ENCODE measurements around the gene ITFG2.

DNA sequence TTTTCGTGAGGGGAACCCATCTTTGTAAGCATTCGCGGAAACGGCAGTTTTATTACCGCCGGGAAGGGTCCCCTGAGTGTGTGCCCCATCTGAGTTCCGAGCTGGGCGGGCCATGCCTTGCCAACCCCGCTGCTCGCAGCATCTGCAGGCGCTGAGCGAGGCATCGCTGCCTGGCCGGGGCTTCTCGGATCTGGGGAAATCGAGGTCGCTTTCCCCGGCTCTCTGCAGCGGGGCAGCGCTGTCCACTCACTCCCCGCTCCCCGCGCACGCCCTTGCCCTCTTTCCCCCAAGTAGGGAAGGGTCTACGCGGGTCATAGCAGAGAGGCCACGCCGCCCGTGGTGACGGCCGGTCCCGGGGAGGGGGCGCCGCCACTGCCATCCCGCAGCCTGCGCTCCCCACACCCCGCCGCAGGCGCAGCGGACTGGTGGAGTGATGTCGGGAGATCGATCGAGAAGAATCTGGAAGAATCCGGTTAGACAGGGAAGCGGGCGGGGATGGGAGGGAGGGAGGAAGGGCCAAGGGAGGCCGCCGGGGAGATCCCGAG is 18.2 kb upstream of the ITFG2 start:
- TF ChIP-seq, protein P1, sequence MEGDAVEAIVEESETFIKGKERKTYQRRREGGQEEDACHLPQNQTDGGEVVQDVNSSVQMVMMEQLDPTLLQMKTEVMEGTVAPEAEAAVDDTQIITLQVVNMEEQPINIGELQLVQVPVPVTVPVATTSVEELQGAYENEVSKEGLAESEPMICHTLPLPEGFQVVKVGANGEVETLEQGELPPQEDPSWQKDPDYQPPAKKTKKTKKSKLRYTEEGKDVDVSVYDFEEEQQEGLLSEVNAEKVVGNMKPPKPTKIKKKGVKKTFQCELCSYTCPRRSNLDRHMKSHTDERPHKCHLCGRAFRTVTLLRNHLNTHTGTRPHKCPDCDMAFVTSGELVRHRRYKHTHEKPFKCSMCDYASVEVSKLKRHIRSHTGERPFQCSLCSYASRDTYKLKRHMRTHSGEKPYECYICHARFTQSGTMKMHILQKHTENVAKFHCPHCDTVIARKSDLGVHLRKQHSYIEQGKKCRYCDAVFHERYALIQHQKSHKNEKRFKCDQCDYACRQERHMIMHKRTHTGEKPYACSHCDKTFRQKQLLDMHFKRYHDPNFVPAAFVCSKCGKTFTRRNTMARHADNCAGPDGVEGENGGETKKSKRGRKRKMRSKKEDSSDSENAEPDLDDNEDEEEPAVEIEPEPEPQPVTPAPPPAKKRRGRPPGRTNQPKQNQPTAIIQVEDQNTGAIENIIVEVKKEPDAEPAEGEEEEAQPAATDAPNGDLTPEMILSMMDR (IDR thresholded peaks at IDR 0.05; ENCODE audit: extremely low read depth in 1 of 2, insufficient read depth in 1 of 2, low read depth in 1 of 2, low read length in 2 of 2) = no peak
- no peak for TF ChIP-seq JUN (IDR thresholded peaks at IDR 0.05; ENCODE audit: borderline replicate concordance, insufficient read depth, insufficient read length, low read depth)
